Measurements from ENCODE around the gene SLC19A1.
A peak's percentile ranks its signal among the peaks of the same experiment; 100 is the strongest.

The SLC19A1 gene

DNA sequence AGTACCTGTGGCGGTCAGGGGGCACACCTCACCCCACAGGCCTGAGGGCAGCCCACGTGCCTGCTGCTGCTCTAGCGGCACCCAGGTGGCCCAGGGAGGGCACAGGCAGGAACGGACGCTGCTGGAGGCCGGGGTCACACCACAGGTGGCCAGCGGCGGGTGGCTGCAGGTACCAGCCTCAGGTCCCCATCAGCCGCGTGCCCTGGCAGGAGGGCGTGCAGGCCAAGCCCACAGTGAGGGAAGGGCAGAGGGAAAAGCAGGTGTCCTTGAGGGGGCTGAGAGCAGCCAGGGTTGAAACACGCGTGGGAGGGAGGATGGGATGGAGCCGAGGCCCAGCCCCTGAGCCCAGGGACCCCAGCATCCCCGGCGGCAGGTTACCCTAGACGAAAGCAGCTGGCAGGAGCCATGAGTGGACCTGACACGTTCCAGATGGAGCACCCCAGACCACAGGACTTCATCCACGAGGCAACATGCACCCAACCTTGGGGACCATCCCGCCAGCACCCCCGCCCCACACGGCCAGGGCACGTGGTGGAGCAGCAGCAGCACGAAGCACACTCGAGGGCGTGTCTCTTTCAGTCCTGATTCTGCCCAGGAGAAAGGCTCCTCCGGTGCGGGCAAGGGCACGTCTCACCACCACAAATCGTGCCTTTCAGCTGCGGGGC, 3.7 kb downstream of the SLC19A1 start:
- TF ChIP-seq, protein P1, sequence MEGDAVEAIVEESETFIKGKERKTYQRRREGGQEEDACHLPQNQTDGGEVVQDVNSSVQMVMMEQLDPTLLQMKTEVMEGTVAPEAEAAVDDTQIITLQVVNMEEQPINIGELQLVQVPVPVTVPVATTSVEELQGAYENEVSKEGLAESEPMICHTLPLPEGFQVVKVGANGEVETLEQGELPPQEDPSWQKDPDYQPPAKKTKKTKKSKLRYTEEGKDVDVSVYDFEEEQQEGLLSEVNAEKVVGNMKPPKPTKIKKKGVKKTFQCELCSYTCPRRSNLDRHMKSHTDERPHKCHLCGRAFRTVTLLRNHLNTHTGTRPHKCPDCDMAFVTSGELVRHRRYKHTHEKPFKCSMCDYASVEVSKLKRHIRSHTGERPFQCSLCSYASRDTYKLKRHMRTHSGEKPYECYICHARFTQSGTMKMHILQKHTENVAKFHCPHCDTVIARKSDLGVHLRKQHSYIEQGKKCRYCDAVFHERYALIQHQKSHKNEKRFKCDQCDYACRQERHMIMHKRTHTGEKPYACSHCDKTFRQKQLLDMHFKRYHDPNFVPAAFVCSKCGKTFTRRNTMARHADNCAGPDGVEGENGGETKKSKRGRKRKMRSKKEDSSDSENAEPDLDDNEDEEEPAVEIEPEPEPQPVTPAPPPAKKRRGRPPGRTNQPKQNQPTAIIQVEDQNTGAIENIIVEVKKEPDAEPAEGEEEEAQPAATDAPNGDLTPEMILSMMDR (IDR thresholded peaks at IDR 0.05; ENCODE audit: insufficient read depth, missing control alignments) = no peak
- DNase-seq (ENCODE audit: insufficient read length, low spot score) (no peak), FAIRE-seq (no peak)

GRCh38 chr21:45537746-45538291, 4.4 kb downstream of the SLC19A1 start:
- FAIRE-seq (no peak), DNase-seq (ENCODE audit: insufficient read length, low spot score) (no peak)
- TF ChIP-seq, protein P1 (IDR thresholded peaks at IDR 0.05; ENCODE audit: insufficient read depth, missing control alignments) = no peak

DNA sequence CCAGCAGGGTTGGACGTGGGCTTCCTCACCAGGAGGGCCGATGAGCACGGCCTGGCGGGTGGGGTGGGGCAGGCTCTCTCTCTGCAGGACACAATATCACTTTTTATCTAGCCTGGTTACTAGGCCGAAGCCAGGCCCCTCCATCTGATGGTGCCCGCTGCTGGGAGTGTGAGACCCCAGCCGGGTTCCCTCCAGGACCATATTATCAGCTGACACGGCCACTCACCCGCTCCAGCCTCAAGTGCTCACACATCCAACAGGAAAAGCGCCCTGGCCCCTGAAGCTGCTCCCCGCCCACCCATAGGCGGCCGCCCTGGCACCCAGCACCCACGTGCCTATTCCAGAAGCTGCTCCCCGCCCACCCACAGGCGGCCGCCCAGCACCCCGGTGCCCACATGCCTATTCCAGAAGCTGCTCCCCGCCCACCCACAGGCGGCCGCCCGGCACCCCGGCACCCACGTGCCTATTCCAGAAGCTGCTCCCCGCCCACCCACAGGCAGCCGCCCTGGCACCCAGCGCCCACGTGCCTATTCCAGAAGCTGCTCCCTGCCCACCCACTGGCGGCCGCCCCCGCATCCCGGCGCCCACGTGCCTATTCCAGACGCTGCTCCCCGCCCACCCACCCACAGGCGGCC, 5.0 kb downstream of the SLC19A1 start:
- FAIRE-seq (no peak), DNase-seq (ENCODE audit: insufficient read length, low spot score) (no peak)
- TF ChIP-seq, protein P1 (IDR thresholded peaks at IDR 0.05; ENCODE audit: insufficient read depth, missing control alignments) = no peak

DNA sequence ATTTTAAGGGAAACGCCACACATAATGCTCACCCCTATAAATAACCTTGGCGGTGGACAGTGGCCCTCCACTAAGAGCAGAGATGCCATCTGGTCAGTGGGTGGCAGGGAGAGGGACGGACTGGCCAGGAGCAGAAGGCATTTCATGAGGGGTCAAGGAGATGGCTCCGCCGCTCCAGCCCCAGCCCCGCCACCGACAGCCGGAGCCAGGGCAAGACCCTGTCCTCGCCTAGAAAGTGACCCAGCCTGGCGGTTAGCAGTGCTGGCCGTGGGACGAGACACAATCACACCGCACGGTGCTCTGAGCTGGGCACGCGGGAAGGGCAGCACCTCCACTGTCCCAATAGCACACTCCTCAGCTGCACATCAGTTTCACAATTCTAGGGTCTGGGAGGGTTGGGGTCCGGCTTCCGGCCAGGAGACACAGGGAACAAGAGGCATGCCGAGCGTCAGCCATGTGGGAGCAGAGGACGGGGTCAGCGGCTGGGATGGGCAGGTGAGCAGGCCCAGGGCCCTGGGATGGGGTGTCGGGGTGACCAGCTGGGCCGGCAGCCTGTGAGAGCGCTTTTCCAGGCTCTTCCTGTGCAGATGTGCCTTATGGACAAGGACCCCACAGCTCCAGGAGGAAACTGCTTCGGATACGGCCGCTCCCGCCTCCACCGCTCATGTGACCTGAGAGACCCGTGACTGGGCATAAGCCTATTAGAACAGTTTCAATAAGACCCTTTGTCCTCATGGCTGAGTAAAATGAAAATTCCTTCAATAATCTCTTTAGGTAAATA, 5.7 kb downstream of the SLC19A1 start:
- DNase-seq (ENCODE audit: insufficient read length, low spot score) = peak; percentile 79
- TF ChIP-seq, protein P1 (IDR thresholded peaks at IDR 0.05; ENCODE audit: insufficient read depth, missing control alignments) = no peak
- no peak for FAIRE-seq

GRCh38 chr21:45535341-45536081, 6.7 kb downstream of the SLC19A1 start:
- no peak for DNase-seq (ENCODE audit: insufficient read length, low spot score)
- TF ChIP-seq, protein P1 (IDR thresholded peaks at IDR 0.05; ENCODE audit: insufficient read depth, missing control alignments) = no peak
- FAIRE-seq = no peak

GRCh38 chr21:45534636-45535331, 7.5 kb downstream of the SLC19A1 start:
- DNase-seq (ENCODE audit: insufficient read length, low spot score) (no peak), FAIRE-seq (no peak)
- TF ChIP-seq, protein P1 (IDR thresholded peaks at IDR 0.05; ENCODE audit: insufficient read depth, missing control alignments) = no peak

All from D721Med (cell line).